ENCODE measurements around the gene INPP4A. TPM values are rescaled to one million over a fixed set of nuclear protein-coding genes. Genes with fewer than 3 reads are reported as not detected.
"Not testable (repeated sequence)": the region's sequence is repeated elsewhere in the genome, so short reads cannot be mapped to it uniquely, and the experiment has no call there.

The INPP4A gene
- 41.7 TPM for polyA plus RNA-seq (2012; ENCODE audit: insufficient read depth, insufficient read length)

DNA sequence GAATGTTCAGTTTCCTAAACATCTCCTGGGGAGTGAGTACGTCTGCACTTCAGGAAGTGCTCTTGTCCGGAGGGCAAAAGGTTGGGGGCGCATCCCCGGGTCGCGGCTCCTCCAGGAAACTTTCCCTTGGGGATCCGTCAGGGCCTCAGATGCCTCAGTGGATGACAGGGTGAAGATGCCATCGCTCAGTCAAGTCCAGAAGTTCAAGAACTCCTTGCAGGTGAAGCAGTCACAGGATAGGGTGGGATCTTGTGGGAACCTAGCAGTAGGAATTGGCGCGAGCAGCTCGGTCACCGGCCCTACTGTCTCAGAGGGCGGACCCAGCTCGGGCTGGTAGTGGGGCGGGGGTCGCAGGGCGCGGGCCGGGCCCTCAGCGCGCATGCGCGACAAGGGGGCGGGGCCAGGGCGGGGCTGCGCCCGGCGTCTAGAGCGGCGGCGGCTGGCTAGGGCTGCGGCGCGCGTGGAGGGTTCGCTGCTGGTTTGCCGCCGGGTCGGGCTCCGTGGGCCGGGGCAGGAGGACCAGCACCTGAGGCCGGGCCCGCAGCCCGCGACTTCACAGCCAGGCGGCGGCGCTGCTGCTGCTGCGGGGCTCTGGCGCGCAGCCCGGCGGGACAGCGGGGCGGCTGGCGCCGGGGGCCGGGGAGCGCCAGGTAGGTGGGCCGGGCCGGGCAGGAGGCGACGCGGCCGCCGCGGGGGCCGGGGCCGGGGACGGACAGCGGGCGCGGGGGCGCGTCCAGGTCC, at the start of gene INPP4A:
Gene INPP4A, plus strand, starts transcription at position 423 of the 741 bp plus-strand sequence. CDS start 75,191 bp downstream, outside the sequence.
- DNase-seq (ENCODE audit: low read depth, low spot score), result no peak
- H3K4me3 ChIP-seq (ENCODE audit: low read length), result peak within 1 kb of the TSS; percentile 86

DNA sequence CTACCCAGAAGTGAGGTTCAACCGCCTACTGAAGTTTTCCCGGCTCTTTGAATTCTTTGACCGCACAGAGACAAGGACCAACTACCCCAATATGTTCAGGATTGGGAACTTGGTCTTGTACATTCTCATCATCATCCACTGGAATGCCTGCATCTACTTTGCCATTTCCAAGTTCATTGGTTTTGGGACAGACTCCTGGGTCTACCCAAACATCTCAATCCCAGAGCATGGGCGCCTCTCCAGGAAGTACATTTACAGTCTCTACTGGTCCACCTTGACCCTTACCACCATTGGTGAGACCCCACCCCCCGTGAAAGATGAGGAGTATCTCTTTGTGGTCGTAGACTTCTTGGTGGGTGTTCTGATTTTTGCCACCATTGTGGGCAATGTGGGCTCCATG, 48.7 kb upstream of the INPP4A start:
- no peak for DNase-seq (ENCODE audit: low read depth, low spot score)

DNA sequence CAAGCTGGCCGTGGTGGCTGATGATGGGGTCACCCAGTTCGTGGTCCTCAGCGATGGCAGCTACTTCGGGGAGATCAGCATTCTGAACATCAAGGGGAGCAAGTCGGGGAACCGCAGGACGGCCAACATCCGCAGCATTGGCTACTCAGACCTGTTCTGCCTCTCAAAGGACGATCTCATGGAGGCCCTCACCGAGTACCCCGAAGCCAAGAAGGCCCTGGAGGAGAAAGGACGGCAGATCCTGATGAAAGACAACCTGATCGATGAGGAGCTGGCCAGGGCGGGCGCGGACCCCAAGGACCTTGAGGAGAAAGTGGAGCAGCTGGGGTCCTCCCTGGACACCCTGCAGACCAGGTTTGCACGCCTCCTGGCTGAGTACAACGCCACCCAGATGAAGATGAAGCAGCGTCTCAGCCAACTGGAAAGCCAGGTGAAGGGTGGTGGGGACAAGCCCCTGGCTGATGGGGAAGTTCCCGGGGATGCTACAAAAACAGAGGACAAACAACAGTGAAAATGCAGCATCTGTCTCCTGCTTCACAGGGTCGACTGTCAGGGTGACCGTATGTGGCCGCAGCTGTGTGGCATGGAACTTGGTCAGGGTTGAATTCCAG, 47.8 kb upstream of the INPP4A start:
- H3K4me3 ChIP-seq (ENCODE audit: low read length), result no peak overlapping the region

More for the DNA sequence above, 48.7 kb upstream of the INPP4A start:
- no peak overlapping the region for H3K4me3 ChIP-seq (ENCODE audit: low read length)

DNA sequence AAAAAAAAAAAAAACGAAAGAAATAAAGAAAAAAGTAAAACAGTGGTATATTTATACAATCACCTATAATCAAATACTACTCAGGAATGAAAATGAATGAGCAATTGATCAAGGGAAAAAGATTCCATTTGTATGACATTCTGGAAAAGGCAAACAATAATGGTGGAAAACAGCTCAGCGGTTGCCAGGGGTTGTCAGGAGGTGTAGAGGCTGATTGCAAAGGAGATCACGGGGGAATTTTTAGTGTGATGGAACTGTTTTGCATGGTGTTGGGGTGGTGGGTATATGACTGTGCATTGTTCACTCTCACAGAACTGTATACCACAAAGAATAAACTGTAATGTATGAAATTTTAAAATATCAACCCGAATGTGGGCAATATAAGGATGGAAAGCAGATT, 45.5 kb upstream of the INPP4A start:
- no peak for DNase-seq (ENCODE audit: low read depth, low spot score)
- H3K4me3 ChIP-seq (ENCODE audit: low read length), result no peak overlapping the region

More for the DNA sequence above, 47.8 kb upstream of the INPP4A start:
- no peak for DNase-seq (ENCODE audit: low read depth, low spot score)

DNA sequence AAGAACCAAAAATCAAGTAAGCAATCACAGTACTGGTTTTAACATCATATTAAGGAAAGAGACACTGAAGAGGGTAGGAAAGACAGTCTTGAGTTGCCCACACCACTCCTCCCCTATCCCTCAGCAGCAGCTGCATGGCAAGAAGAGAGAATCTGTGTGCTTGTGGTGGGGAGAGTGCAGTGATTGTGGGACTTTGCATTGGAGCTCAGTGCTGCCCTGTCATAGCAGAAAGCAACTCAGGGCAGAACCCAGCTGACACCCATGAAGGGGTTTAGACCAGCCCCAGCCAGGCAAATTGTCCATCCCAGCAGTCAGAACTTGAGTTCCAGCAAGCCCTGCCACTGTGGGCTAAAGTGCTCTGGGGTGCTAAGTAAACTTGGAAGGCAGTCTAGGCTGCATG, 40.8 kb upstream of the INPP4A start:
- DNase-seq (ENCODE audit: low read depth, low spot score), result no peak
- no peak overlapping the region for H3K4me3 ChIP-seq (ENCODE audit: low read length)

DNA sequence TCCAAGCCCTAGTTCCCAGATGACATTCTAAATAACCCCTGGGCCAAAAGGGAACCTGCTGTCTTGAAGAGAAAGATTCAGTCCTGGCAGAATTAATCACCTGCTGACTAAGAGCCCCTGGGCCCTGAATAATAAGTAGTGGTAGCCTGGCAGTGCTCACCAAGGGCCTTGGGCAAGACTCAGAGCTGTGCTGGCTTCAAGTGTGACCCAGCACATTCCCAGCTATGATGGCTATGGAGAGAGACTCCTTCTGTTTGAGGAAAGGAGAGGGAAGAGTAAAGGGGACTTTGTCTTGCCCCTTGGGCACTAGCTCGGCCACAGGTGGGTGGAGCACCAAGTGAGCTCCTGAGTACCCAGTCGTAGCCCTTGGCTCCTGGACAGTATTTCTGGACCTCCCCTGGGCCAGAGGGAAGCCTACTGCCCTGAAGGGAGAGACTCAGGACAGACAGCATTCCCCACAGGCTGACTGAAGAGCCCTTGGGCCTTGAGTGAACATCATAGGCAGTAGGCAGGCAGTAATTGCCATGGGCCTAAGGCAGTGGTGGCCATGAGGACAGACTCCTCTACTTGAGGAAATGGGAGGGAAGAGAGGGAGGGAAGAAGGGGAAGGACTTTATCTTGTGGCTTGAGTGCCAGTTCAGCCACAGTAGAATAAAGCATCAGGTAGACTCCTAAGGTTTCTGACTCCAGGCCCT, 40.0 kb upstream of the INPP4A start:
- H3K4me3 ChIP-seq (ENCODE audit: low read length), result no peak overlapping the region
- no peak for DNase-seq (ENCODE audit: low read depth, low spot score)

DNA sequence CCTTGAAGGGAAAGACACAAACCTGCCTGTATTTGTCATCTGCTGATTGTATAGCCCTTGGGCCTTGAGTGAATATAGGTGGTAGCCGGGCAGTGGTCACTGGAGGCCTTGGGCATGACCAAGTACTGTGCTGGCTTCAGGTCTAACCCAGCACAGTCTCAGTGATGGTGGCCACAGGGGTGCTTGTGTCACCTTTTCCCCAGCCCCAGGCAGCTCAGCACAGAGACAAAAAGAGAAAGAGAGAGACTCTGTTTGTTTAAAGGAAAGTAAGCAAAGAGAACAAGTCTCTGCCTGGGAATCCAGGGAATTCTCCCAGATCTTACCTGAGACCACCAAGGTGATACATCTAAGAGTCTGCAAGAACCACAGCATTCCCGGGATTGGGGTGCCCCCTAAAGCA, 39.4 kb upstream of the INPP4A start:
- DNase-seq (ENCODE audit: low read depth, low spot score), result no peak

DNA sequence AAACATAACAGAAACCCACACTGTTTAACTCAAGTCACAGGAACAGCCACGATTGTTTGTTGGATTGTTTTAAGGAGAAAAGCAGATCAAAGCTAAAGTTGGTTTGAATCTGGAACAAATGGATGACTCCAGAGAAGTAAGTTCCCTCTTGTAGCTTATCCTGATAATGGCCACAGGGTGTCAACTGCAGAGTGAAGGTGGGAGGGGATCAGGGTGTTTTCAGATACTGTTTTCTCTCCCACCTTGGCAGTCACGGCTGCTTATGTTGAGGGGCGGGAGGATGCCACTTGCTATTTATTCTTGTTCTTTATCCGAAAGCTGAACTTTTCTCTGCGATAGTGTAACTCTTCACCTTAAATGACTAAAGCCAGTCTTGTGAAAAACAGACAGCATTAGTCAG, 36.5 kb upstream of the INPP4A start:
- H3K4me3 ChIP-seq (ENCODE audit: low read length), result no peak overlapping the region
- no peak for DNase-seq (ENCODE audit: low read depth, low spot score)

More for the DNA sequence above, 39.4 kb upstream of the INPP4A start:
- no peak overlapping the region for H3K4me3 ChIP-seq (ENCODE audit: low read length)

DNA sequence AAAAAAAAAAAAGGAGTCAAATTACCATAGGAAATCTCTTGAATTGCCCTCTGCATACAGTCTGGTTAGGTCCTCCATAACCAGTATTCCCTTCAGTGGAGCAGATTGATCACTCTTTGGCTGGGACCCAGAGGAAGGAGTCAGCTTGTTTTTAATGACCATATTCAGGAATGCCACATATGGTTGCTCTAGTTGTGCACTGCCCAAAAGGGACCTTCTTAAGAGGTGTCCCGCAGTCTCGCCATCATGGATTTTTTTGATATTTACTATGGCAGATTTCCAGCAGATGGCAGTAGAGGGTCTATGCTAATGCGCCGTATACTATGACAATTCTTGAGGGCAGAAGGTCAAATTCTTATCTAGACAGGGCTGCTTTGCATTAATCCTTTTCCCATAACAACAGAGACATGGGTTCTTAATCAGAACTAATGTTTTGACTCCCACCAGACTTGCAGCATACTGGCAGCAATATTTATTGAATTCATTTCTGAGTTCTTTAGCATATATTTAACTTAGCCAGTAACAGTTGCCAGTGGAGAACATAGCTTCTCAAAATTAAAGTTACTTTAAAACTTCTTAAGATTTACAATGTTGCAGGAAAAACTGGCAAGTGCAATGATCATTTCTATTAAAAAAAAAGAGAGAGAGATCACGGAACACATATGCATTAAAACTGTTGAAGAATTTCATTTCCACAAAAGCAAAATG, 31.8 kb upstream of the INPP4A start:
- DNase-seq (ENCODE audit: low read depth, low spot score), result peak; percentile 72
- H3K4me3 ChIP-seq (ENCODE audit: low read length), result no peak overlapping the region; the same call in 1 of the 2 replicates

DNA sequence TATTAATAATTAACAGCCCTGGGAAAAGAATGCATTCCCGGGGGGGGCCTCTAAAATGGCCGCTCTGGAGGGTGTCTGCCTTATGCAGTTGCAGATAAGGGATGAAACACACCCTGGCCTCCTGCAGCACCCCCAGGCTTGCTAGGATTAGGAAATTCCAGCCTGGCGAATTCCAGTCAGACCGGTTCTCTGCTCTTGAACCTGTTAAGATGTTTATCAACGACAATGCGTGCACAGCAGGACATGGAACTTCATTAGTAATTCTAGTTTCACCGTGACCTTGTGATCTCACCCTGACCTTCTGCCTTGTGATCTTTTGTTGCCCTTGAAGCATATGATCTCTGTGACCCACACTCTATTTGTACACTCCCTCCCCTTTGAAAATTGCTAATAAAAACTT, 30.4 kb upstream of the INPP4A start:
- not testable (repeated sequence) for H3K4me3 ChIP-seq (ENCODE audit: low read length); DNase-seq (ENCODE audit: low read depth, low spot score)

DNA sequence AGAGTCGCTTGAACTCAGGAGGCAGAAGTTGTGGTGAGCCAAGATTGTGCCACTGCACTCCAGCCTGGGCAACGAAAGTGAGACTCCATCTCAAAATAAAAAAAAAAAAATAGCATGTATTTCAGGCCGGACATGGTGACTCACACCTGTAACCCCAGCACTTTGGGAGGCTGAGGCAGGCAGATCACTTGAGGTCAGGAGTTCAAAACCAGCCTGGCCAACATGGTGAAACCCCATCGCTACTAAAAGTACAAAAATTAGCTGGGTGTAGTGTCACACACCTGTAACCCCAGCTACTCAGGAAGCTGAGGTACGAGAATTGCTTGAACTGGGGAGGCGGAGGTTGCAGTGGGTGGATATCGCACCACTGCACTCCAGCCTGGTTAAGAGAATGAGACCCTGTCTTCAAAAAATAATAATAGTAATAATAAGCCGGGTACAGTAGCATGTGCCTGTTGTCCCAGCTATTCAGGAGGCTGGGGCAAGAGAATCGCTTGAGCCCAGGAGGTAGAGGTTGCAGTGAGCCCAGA, 28.9 kb upstream of the INPP4A start:
- H3K4me3 ChIP-seq (ENCODE audit: low read length); DNase-seq (ENCODE audit: low read depth, low spot score): not testable (repeated sequence)

DNA sequence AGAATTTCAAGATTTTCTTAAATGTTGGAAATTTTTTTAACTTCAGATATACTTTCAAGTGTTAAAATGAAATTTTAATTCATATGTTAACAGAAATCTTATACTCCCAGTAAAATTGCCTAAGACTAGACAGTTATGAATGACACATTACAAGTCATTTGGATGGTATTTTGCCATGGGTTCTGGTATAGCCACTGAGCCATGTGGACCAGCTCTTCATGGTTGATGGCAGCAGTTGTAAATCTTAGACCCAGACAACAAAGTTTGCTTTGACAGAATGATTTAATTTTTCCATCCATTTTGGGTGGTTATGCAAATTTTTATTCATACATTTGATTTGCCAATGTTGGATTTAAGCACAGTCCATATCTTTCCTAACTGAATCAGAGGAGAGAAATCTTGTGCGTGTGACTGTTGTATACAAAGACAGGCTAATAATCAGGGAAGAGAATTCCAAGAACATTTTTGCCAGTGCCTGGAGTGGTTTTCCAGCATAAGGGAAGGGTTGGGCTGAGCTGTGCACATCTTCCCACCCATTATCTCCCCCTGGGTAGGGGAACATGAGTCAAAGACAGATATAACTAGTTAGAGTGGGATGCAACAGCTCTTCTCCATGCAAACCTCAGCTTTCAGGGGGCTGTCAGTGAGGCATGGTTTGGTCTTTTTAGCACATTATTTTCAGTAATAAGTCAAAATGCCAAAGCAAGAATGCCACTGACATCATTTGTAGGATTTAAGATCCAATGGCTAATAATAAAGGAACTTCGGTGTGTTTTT, 28.1 kb upstream of the INPP4A start:
- DNase-seq (ENCODE audit: low read depth, low spot score), result no peak
- no peak overlapping the region for H3K4me3 ChIP-seq (ENCODE audit: low read length)

DNA sequence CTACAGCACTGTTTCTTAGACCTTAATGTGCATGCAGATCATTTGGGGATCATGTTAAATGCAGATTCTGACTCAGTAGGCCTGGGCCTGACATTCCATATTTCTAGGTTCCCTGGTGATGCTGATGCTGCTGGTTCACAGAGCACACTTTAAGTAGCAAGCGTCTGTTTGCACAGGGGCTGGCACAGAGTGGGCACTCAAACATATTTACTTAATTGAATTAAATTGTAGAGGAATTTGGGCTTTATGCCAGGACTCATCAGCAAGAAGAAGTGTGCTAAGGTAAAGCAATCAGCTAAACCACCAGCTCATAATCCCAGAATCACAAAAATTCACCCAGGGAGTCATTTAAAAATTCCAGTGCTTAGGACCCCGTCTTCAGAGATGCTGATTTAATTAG, 25.1 kb upstream of the INPP4A start:
- DNase-seq (ENCODE audit: low read depth, low spot score), result no peak
- no peak overlapping the region for H3K4me3 ChIP-seq (ENCODE audit: low read length)

DNA sequence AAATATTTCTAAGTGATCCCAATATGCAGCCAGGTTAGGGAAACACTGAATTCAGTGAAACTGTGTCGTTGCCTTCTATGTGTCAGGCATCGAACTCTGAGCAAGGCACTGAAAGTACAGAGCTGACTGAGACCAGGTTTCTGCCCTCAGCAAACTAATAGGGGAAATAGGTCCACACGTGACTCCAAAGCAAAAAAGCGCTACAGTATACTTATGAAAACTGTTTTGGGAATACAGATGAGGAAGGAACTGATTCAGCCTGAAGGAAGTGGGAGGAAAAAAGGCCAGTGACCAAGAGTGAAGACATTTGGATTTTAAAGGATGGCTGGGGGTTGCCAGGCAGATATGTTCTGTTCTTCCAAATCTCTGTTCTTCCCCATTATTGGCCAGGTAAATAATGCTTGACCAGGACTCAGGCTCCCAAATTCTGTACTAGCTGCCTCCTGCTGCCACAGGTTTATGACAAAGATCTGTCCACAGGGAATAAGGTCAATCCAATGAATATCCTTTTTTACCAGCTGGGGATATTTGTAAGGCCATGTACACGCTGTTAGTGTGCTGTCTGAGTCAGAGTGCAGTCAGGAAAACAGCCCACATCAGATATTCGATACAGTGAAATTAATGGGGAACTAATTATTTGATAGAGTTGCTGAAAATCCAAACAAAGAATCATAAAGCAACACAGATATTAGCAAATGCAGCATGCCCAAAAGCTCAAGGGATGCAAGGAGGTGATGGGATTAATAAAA, 24.5 kb upstream of the INPP4A start:
- DNase-seq (ENCODE audit: low read depth, low spot score), result no peak
- H3K4me3 ChIP-seq (ENCODE audit: low read length), result no peak overlapping the region

DNA sequence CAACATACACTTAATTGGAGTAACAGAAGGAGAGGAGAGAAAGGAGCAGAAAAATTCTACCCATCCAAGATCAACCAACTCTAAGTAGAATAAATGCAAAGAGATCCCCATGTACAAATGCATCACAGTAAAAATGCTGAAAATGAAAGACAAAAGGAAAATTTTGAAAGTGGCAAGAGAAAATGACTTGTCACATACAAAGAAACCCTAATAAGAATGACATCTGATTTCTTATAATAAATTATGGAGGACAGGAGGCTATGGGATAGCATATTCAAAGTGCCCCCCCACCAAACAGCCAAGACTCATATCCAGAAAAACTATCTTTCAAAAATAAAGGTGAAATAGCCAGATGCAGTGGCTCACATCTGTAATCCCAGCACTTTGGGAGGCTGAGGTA, 22.2 kb upstream of the INPP4A start:
- DNase-seq (ENCODE audit: low read depth, low spot score), result no peak
- no peak overlapping the region for H3K4me3 ChIP-seq (ENCODE audit: low read length)

DNA sequence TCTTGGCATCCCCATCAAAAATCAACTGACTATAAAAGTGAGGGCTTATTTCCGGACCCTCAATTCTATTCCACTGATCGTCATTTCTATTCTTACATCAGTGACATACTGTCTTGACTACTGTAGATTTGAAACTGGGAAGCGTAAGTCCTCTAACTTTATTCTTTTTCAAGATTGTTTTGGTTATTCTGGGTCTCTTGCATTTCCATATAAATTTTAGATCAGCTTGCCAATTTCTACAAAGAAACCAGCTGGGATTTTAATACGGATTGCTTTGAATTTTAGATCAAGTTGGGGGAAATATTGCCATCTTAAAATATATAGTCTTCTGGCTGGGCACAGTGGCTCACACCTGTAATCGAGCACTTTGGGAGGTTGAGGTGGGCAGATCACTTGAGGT, 17.9 kb upstream of the INPP4A start:
- DNase-seq (ENCODE audit: low read depth, low spot score), result no peak
- H3K4me3 ChIP-seq (ENCODE audit: low read length), result no peak overlapping the region

DNA sequence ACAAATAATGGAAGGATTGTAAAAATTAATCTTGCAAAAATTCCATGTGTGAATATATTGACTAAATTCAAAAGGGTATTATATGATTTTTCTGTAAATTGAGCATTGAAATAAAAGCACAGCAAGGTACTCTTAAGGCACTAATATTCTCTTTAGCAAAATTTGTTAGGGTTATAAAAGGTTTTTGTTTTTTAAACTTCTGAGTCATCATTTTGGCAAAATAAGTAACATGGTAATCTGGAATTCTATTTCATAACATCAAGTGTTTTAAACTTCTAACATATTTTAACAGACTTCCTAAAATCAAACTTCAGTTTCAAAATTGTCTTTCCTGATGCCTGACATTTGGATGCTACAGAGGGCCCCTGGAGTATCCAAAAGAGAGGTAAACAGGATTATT, 12.5 kb upstream of the INPP4A start:
- no peak overlapping the region for H3K4me3 ChIP-seq (ENCODE audit: low read length)
- no peak for DNase-seq (ENCODE audit: low read depth, low spot score)

DNA sequence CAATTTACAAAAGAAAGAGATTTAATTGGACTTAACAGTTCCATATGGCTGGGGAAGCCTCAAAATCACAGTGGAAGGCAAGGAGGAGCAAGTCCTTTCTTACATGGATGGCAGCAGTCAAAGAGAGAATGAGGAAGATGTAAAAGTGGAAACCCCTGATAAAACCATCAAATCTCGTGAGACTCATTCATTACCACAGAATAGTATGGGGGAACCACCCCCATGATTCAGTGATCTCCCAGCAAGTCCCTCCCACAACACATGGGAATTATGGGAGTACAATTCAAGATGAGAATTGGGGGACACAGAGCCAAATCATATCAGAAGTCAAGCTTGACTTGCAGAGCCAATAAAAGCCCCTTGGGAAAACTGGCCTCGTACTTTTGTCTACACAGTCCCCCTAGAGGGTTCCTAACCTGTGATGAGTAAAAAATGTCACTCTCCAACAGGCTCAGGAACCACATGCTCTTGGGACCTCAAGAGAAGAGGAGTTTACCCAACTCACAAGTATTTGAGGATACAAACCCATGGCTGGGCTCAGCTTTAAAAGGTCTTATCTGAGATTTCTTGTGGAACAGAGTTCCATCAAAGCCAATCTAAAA, 11.2 kb upstream of the INPP4A start:
- H3K4me3 ChIP-seq (ENCODE audit: low read length), result no peak overlapping the region
- no peak for DNase-seq (ENCODE audit: low read depth, low spot score)
